ENCODE data around the gene PDE4C.
A peak's percentile ranks its signal among the peaks of the same experiment; 100 is the strongest.

DNA sequence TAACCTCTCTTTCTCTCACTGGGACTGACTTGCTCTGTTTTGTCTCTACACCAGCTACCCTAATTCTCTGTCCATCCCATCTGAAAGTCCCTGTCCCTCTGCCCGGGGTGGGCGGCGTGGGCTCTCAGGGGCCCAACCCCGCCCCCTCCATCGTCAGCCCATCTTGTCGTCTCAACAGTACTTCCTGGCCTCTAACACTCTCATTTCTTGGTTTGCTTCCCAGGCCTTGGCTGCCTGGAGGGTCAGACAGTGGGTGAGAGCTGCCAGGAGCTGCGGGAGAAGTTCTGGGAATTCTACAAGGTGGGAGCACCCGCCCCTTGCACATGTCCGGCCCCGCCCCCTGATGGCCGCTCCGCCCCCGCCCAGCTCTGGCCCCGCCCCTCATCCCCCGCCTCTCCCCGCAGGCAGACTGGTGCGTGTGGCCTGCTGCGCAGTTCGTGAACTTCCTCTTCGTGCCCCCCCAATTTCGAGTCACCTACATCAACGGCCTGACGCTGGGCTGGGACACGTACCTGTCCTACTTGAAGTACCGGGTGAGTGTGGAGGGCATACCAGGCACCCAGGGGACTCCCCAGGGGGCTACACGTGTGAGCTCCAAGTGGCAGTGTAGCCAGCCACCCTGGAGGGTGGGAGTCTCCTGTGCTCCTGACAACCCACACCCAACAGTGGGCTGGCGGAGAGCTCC lies 31.5 kb downstream of the PDE4C start:
- TF ChIP-seq EP300 (IDR thresholded peaks at IDR 0.05; ENCODE audit: borderline replicate concordance in 1 of 2, control insufficient read depth in 1 of 2, low read depth in 2 of 2, low read length in 2 of 2): no peak
- peak; percentile 41; the same call in 1 of the 2 replicates for TF ChIP-seq POLR2A (IDR thresholded peaks at IDR 0.05; ENCODE audit: low read depth, low read length)
- TF ChIP-seq RB1 (IDR thresholded peaks at IDR 0.05; ENCODE audit: borderline replicate concordance): no peak
- TF ChIP-seq, protein P1, sequence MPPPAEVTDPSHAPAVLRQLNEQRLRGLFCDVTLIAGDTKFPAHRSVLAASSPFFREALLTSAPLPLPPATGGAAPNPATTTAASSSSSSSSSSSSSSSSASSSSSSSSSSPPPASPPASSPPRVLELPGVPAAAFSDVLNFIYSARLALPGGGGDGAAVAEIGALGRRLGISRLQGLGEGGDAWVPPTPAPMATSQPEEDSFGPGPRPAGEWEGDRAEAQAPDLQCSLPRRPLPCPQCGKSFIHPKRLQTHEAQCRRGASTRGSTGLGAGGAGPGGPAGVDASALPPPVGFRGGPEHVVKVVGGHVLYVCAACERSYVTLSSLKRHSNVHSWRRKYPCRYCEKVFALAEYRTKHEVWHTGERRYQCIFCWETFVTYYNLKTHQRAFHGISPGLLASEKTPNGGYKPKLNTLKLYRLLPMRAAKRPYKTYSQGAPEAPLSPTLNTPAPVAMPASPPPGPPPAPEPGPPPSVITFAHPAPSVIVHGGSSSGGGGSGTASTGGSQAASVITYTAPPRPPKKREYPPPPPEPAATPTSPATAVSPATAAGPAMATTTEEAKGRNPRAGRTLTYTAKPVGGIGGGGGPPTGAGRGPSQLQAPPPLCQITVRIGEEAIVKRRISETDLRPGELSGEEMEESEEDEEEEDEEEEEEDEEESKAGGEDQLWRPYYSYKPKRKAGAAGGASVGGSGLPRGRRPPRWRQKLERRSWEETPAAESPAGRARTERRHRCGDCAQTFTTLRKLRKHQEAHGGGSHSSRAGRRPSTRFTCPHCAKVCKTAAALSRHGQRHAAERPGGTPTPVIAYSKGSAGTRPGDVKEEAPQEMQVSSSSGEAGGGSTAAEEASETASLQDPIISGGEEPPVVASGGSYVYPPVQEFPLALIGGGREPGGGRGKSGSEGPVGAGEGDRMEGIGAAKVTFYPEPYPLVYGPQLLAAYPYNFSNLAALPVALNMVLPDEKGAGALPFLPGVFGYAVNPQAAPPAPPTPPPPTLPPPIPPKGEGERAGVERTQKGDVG (CRISPR knock-in tag; IDR thresholded peaks at IDR 0.05): no peak
- TF ChIP-seq MTA3 (IDR thresholded peaks at IDR 0.05; ENCODE audit: borderline replicate concordance, low read length): no peak
- no peak for TF ChIP-seq BHLHE40 (IDR thresholded peaks at IDR 0.05; ENCODE audit: borderline replicate concordance in 1 of 2, low read depth in 2 of 2, low read length in 1 of 2)
- no peak for TF ChIP-seq HDAC2 (IDR thresholded peaks at IDR 0.05)
- no peak for TF ChIP-seq ZNF24 (IDR thresholded peaks at IDR 0.05)
- no peak for TF ChIP-seq BRCA1 (IDR thresholded peaks at IDR 0.05; ENCODE audit: low read depth, low read length)
- TF ChIP-seq HCFC1 (IDR thresholded peaks at IDR 0.05; ENCODE audit: low read length): no peak
